Mesendoderm (in vitro differentiated cells): ENCODE data around the gene NPFFR1.

Source experiments
- DNase-seq: peaks from one replicate; pipeline ENCODE4 v3.0.0; 2013
- H2AK5ac ChIP-seq: 2 replicates; pipeline ENCODE4 v1.6.1; 2013; ENCODE audit warnings: low read length, inconsistent platforms
- H2BK120ac ChIP-seq: 2 replicates; pipeline ENCODE4 v1.6.1; 2013; ENCODE audit warnings: low read depth, mild to moderate bottlenecking, low read length, moderate library complexity, mixed read lengths
- H2BK15ac ChIP-seq: replicated peaks from 2 replicates; pipeline ENCODE4 v1.6.1; 2013; ENCODE audit warnings: low read depth, mild to moderate bottlenecking, moderate library complexity
- H2BK5ac ChIP-seq: 2 replicates; pipeline ENCODE4 v1.6.1; 2013; ENCODE audit warnings: low read length, inconsistent platforms
- H3K18ac ChIP-seq: 2 replicates; pipeline ENCODE4 v1.6.1; 2013; ENCODE audit warnings: mild to moderate bottlenecking, low read length, mixed read lengths
- H3K23ac ChIP-seq: one replicate; pipeline ENCODE4 v1.6.1; 2013; ENCODE audit warnings: low read length
- H3K27ac ChIP-seq: 2 replicates; pipeline ENCODE4 v1.5.1; 2013; ENCODE audit warnings: low read depth, mild to moderate bottlenecking, inconsistent platforms, low read length, moderate library complexity
- H3K27me3 ChIP-seq: 2 replicates; pipeline ENCODE4 v1.6.1; 2013; ENCODE audit warnings: low read length, control low read depth, mild to moderate bottlenecking, inconsistent platforms; ENCODE audit not compliant: insufficient read depth, poor library complexity
- H3K36me3 ChIP-seq: 2 replicates; pipeline ENCODE4 v1.6.1; 2013; ENCODE audit warnings: low read length, inconsistent platforms; ENCODE audit not compliant: control insufficient read depth, insufficient read depth
- H3K4ac ChIP-seq: one replicate; pipeline ENCODE4 v1.6.1; 2013; ENCODE audit warnings: low read depth, mild to moderate bottlenecking, low read length, moderate library complexity
- H3K4me1 ChIP-seq: 2 replicates; pipeline ENCODE4 v1.6.1; 2013; ENCODE audit warnings: low read depth, low read length, inconsistent platforms; ENCODE audit not compliant: control insufficient read depth
- H3K4me2 ChIP-seq: 2 replicates; pipeline ENCODE4 v1.6.1; 2013; ENCODE audit warnings: low read length
- H3K4me3 ChIP-seq: 2 replicates; pipeline ENCODE4 v1.5.1; 2013; ENCODE audit warnings: mild to moderate bottlenecking, low read length
- H3K56ac ChIP-seq: one replicate; pipeline ENCODE4 v1.6.1; 2013; ENCODE audit warnings: low read length
- H3K79me1 ChIP-seq: 2 replicates; pipeline ENCODE4 v1.6.1; 2013; ENCODE audit warnings: low read length, inconsistent platforms
- H3K79me2 ChIP-seq: 2 replicates; pipeline ENCODE4 v1.6.1; 2013; ENCODE audit warnings: mild to moderate bottlenecking, low read length; ENCODE audit not compliant: control insufficient read depth, insufficient read depth
- H3K9ac ChIP-seq: 2 replicates; pipeline ENCODE4 v1.6.1; 2013; ENCODE audit warnings: low read length, inconsistent platforms
- H4K5ac ChIP-seq: one replicate; pipeline ENCODE4 v1.6.1; 2013; ENCODE audit warnings: low read length
- H4K8ac ChIP-seq: one replicate; pipeline ENCODE4 v1.6.1; 2013; ENCODE audit warnings: low read depth, mild to moderate bottlenecking, control low read depth, low read length, moderate library complexity
- WGBS: extraction: QIAGEN DNeasy Blood & Tissue Kit; methylation state at CpG from one replicate; pipeline ENCODE4 v1.1.7; 2013; ENCODE audit warnings: low lambda C conversion rate, missing lambda C conversion rate; ENCODE audit not compliant: insufficient coverage; ENCODE audit errors: extremely low coverage; 5-methylcytosine and 5-hydroxymethylcytosine counted together

The NPFFR1 gene

DNA sequence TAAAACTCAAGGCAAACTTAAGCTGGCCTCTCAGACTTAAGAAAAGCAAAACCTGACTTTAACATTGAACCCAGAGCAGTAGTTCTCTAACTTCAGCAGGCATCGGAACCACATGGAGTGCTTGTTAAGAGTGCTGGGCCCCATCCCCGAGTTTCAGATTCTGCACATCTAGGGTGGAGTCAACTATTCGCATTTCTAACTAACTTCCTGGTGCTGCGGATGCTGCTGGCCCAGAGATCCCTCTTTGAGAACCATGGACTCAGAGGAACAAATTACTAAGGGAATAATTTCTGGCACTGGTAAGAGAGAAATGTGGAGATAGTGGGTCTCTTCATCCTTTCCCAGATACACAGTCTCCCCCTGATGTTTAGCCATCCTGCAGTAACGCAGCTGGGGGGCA lies 14.6 kb upstream of the NPFFR1 start:
- H3K36me3 ChIP-seq, result no peaks in the 10 kb centered on the region
- H2BK120ac ChIP-seq, result no peak overlapping the region
- no peak overlapping the region for H3K56ac ChIP-seq
- no peak overlapping the region for H2AK5ac ChIP-seq
- no peaks in the 10 kb centered on the region for H3K4me1 ChIP-seq
- no peak overlapping the region for H3K18ac ChIP-seq
- H3K4me2 ChIP-seq, result no peak overlapping the region
- H4K8ac ChIP-seq, result no peak overlapping the region
- no peak overlapping the region for H4K5ac ChIP-seq
- H3K4me3 ChIP-seq, result no peak overlapping the region
- H3K27me3 ChIP-seq, result no peaks in the 10 kb centered on the region
- no peak overlapping the region for H3K27ac ChIP-seq
- no peaks in the 10 kb centered on the region for H3K79me1 ChIP-seq
- no peak overlapping the region for H2BK5ac ChIP-seq
- no CpG with 5 or more reads among the region's 5 CpGs for WGBS
- no peak overlapping the region for H3K4ac ChIP-seq
- no peak for DNase-seq
- no peak overlapping the region for H2BK15ac ChIP-seq
- no peak overlapping the region for H3K9ac ChIP-seq
- H3K79me2 ChIP-seq, result no peaks in the 10 kb centered on the region
- no peak overlapping the region for H3K23ac ChIP-seq

DNA sequence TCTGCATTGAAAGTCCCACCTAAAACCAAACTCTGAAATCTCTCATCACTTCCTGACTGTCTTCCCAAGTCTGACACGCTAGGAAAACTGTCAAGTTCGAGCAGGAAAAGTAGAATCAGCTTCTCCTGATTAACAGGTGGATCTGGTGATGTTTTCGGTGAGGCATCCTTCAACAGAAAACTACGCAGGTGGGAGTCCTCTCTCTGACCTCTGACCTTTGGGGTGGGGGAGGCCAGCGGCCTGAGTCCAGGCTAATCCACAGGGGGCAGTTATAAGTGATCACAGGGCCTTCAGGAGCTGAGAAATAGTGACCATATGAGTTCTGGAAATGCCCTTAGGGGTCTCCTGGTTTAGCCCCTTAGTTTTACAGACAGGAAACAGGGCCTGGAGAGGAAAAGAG lies 13.4 kb upstream of the NPFFR1 start:
- Histone ChIP-seq H4K8ac (no peak overlapping the region), H3K79me1 (no peaks in the 10 kb centered on the region), H3K27ac (no peak overlapping the region), H3K9ac (no peak overlapping the region), H3K79me2 (no peaks in the 10 kb centered on the region), H4K5ac (no peak overlapping the region), H3K27me3 (no peaks in the 10 kb centered on the region), H3K36me3 (no peaks in the 10 kb centered on the region), H3K4ac (no peak overlapping the region), H3K18ac (no peak overlapping the region), H3K56ac (no peak overlapping the region), H2BK15ac (no peak overlapping the region), H3K4me1 (no peaks in the 10 kb centered on the region), H2BK5ac (no peak overlapping the region), H2AK5ac (no peak overlapping the region), H3K4me3 (no peak overlapping the region), H3K23ac (no peak overlapping the region), H2BK120ac (no peak overlapping the region), H3K4me2 (no peak overlapping the region)
- no CpG with 5 or more reads among the region's 5 CpGs for WGBS
- DNase-seq, result no peak

- H3K4me1 ChIP-seq, result no peaks in the 10 kb centered on the region
- no peak overlapping the region for H3K27ac ChIP-seq
- H3K36me3 ChIP-seq, result no peaks in the 10 kb centered on the region
- no peak overlapping the region for H4K5ac ChIP-seq
- peak; percentile 7 for DNase-seq
- no peak overlapping the region for H3K4me3 ChIP-seq
- no peak overlapping the region for H4K8ac ChIP-seq
- no CpG with 5 or more reads among the region's 12 CpGs for WGBS
- no peak overlapping the region for H2BK15ac ChIP-seq
- H3K4ac ChIP-seq, result no peak overlapping the region
- H3K23ac ChIP-seq, result no peak overlapping the region
- H3K18ac ChIP-seq, result no peak overlapping the region
- no peak overlapping the region for H2BK5ac ChIP-seq
- H3K56ac ChIP-seq, result no peak overlapping the region
- H3K4me2 ChIP-seq, result no peak overlapping the region
- H3K79me1 ChIP-seq, result no peaks in the 10 kb centered on the region
- H3K9ac ChIP-seq, result no peak overlapping the region
- H3K27me3 ChIP-seq, result no peaks in the 10 kb centered on the region
- no peaks in the 10 kb centered on the region for H3K79me2 ChIP-seq
- no peak overlapping the region for H2BK120ac ChIP-seq
- H2AK5ac ChIP-seq, result no peak overlapping the region
Measured at GRCh38 chr10:70296406-70296899, 12.6 kb upstream of the NPFFR1 start.

DNA sequence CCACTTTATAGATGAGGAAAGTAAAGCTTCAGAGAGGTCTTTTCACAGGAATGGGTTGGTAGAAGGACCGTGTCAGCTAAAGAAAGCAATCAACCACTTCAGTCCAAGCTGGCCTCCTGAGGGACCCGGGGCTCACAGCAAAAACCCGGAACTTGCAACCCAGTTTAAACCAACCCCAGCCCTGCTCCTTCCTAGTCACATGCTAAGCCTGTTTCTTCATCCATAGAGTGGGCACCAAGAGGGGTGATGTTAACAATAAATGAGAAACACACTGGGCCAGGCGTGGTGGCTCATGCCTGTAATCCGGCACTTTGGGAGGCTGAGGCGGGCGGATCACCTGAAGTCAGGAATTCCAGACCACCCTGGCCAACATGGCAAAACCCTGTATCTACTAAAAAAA lies 12.1 kb upstream of the NPFFR1 start:
- Histone ChIP-seq H4K5ac (no peak overlapping the region), H2AK5ac (no peak overlapping the region), H3K36me3 (no peaks in the 10 kb centered on the region), H3K4me1 (no peaks in the 10 kb centered on the region), H3K9ac (no peak overlapping the region), H3K18ac (no peak overlapping the region), H3K4me3 (no peak overlapping the region), H3K56ac (no peak overlapping the region), H2BK120ac (no peak overlapping the region), H3K4ac (no peak overlapping the region), H4K8ac (no peak overlapping the region), H3K79me1 (no peaks in the 10 kb centered on the region), H2BK15ac (no peak overlapping the region), H3K27me3 (no peaks in the 10 kb centered on the region), H3K23ac (no peak overlapping the region), H3K27ac (no peak overlapping the region), H3K79me2 (no peaks in the 10 kb centered on the region), H2BK5ac (no peak overlapping the region), H3K4me2 (no peak overlapping the region)
- DNase-seq, result no peak
- WGBS, result no CpG with 5 or more reads among the region's 7 CpGs

GRCh38 chr10:70295321-70295720 lies 11.5 kb upstream of the NPFFR1 start:
- Histone ChIP-seq H3K27ac (no peak overlapping the region), H3K4me2 (no peak overlapping the region), H2BK120ac (no peak overlapping the region), H3K36me3 (no peaks in the 10 kb centered on the region), H2BK5ac (no peak overlapping the region), H3K18ac (no peak overlapping the region), H2AK5ac (no peak overlapping the region), H4K5ac (no peak overlapping the region), H3K79me1 (no peaks in the 10 kb centered on the region), H3K4me1 (no peaks in the 10 kb centered on the region), H2BK15ac (no peak overlapping the region), H3K9ac (no peak overlapping the region), H3K23ac (no peak overlapping the region), H4K8ac (no peak overlapping the region), H3K4ac (no peak overlapping the region), H3K27me3 (no peaks in the 10 kb centered on the region), H3K79me2 (no peaks in the 10 kb centered on the region), H3K56ac (no peak overlapping the region), H3K4me3 (no peak overlapping the region)
- DNase-seq, result no peak
- WGBS, result no CpG with 5 or more reads among the region's 3 CpGs

GRCh38 chr10:70293169-70293843 lies 9.5 kb upstream of the NPFFR1 start:
- Histone ChIP-seq H3K18ac (no peak overlapping the region), H3K4me2 (no peak overlapping the region), H3K4ac (no peak overlapping the region), H2BK5ac (no peak overlapping the region), H3K27me3 (no peaks in the 10 kb centered on the region), H2BK120ac (no peak overlapping the region), H2AK5ac (no peak overlapping the region), H3K23ac (no peak overlapping the region), H3K4me1 (no peaks in the 10 kb centered on the region), H3K36me3 (no peaks in the 10 kb centered on the region), H4K8ac (no peak overlapping the region), H2BK15ac (no peak overlapping the region), H3K79me1 (no peaks in the 10 kb centered on the region), H4K5ac (no peak overlapping the region), H3K4me3 (no peak overlapping the region), H3K79me2 (no peaks in the 10 kb centered on the region), H3K9ac (no peak overlapping the region), H3K56ac (no peak overlapping the region), H3K27ac (no peak overlapping the region)
- no CpG with 5 or more reads among the region's 8 CpGs for WGBS
- peak; percentile 7 for DNase-seq
